Endothelial cell of umbilical vein (primary cell): Measurements from ENCODE around the gene UBE2L6. TPM values are rescaled to one million over a fixed set of nuclear protein-coding genes. Genes with fewer than 3 reads are reported as not detected.

Experiments used
- BruUV-seq: library from RNA; stranded (reverse); fragments of 400-500 nt; replicated peaks from 2 replicates; lab custom pipeline; 2021; lab: Mats Ljungman, UMichigan
- CTCF ChIA-PET: fragments of 300-600, 350-600 bp; sonication (Branson Sonifier 250); formaldehyde crosslinking; loops from one replicate; lab custom pipeline; 2021; ENCODE audit warnings: antibody characterized with exemption, inconsistent platforms; lab: Charles Lee
- POLR2A ChIA-PET: fragments of 300-600, 350-600 bp; sonication (Branson Sonifier 250); formaldehyde crosslinking; loops from one replicate; lab custom pipeline; 2021; ENCODE audit warnings: antibody characterized with exemption, inconsistent platforms; lab: Charles Lee
- DNase-seq: peaks from one replicate; pipeline ENCODE4 v3.0.0-alpha.2; 2011; ENCODE audit warnings: low read depth, low spot score
- FAIRE-seq: peaks from 2 replicates; lab custom pipeline; 2011; peaks lifted over from hg19 to GRCh38; lab: Jason Lieb, UNC
- H2AFZ ChIP-seq: 2 replicates; pipeline ENCODE4 v1.6.0; 2012; ENCODE audit warnings: low read depth, low read length, control low read depth, inconsistent platforms
- H3K27ac ChIP-seq: 2 replicates; pipeline ENCODE4 v1.5.1; 2011; ENCODE audit warnings: low read depth, mild to moderate bottlenecking, control low read depth, low read length, moderate library complexity; ENCODE audit not compliant: insufficient read depth
- H3K27me3 ChIP-seq, 2 experiments: 2 replicates each; pipeline versions ENCODE4 v1.6.0 to v1.6.1; 2011; ENCODE audit warnings: low read length in 2 of 2, mixed read lengths in 1 of 2; ENCODE audit not compliant: control insufficient read depth in 2 of 2, insufficient read depth in 2 of 2
- H3K36me3 ChIP-seq, 2 experiments: 2 replicates in 1 of 2; 3 replicates in 1 of 2; pipeline ENCODE4 v1.5.1; 2011; ENCODE audit warnings: low read length in 2 of 2, mild to moderate bottlenecking in 1 of 2, moderate library complexity in 1 of 2; ENCODE audit not compliant: control insufficient read depth in 2 of 2, insufficient read depth in 2 of 2; ENCODE audit errors: extremely low read depth in 1 of 2
- H3K4me1 ChIP-seq: 3 replicates; pipeline ENCODE4 v1.5.1; 2011; ENCODE audit warnings: mild to moderate bottlenecking, low read length; ENCODE audit not compliant: control insufficient read depth, insufficient read depth; ENCODE audit errors: extremely low read depth
- H3K4me2 ChIP-seq: 2 replicates; pipeline ENCODE4 v1.6.1; 2011; ENCODE audit warnings: low read length, control low read depth, mixed read lengths; ENCODE audit not compliant: insufficient read depth
- H3K4me3 ChIP-seq, 3 experiments: fragments of 200-600 bp in 1 of 3; sonication (generic), shearing (Covaris generic) in 1 of 3; replicated peaks in 1 of 3; 2 replicates each; pipeline ENCODE4 v1.5.1; 2011 to 2016; ENCODE audit warnings: control low read depth in 3 of 3, low read length in 3 of 3, mild to moderate bottlenecking in 2 of 3, inconsistent platforms in 1 of 3, low read depth in 1 of 3, moderate library complexity in 1 of 3; ENCODE audit not compliant: insufficient read depth in 1 of 3
- H3K79me2 ChIP-seq: 2 replicates; pipeline ENCODE4 v1.6.0; 2012; ENCODE audit warnings: low read length, inconsistent platforms; ENCODE audit not compliant: control insufficient read depth, insufficient read depth
- H3K9ac ChIP-seq: replicated peaks from 2 replicates; pipeline ENCODE3; 2011; ENCODE audit warnings: low read length, control low read depth; ENCODE audit not compliant: insufficient read depth; ENCODE audit errors: extremely low read depth
- H3K9me1 ChIP-seq: replicated peaks from 3 replicates; pipeline ENCODE4 v1.6.0; 2011; ENCODE audit warnings: mild to moderate bottlenecking, low read length; ENCODE audit not compliant: control insufficient read depth, insufficient read depth; ENCODE audit errors: extremely low read depth
- H3K9me3 ChIP-seq: replicated peaks from 2 replicates; pipeline ENCODE4 v1.5.1; 2012; ENCODE audit warnings: low read length, inconsistent platforms; ENCODE audit not compliant: control insufficient read depth, insufficient read depth
- H4K20me1 ChIP-seq: replicated peaks from 2 replicates; pipeline ENCODE3; 2011; ENCODE audit warnings: mild to moderate bottlenecking, low read length; ENCODE audit not compliant: control insufficient read depth, insufficient read depth; ENCODE audit errors: extremely low read depth
- EZH2 ChIP-seq: IDR thresholded peaks from 2 replicates; pipeline ENCODE4 v1.6.1; 2012; ENCODE audit warnings: borderline replicate concordance, low read depth, mild to moderate bottlenecking, moderate library complexity, low read length, inconsistent platforms; ENCODE audit not compliant: severe bottlenecking
- FOS ChIP-seq: IDR thresholded peaks from 2 replicates; pipeline ENCODE4 v1.6.1; 2011; ENCODE audit warnings: mild to moderate bottlenecking, low read length, moderate library complexity, borderline replicate concordance; ENCODE audit not compliant: insufficient read depth
- GATA2 ChIP-seq: IDR thresholded peaks from 2 replicates; pipeline ENCODE4 v1.7.0; 2011; ENCODE audit warnings: low read depth, mild to moderate bottlenecking, moderate library complexity, mixed read lengths, low read length; ENCODE audit not compliant: insufficient read length, insufficient read depth
- JUN ChIP-seq: IDR thresholded peaks from 2 replicates; pipeline ENCODE4 v1.6.1; 2011; ENCODE audit warnings: borderline replicate concordance, low read depth; ENCODE audit not compliant: insufficient read length, insufficient read depth
- MYC ChIP-seq: IDR thresholded peaks from one replicate; pipeline ENCODE4 v1.6.1; 2011; ENCODE audit warnings: mild to moderate bottlenecking, low read depth, low read length
- POLR2A ChIP-seq: IDR thresholded peaks from 2 replicates; pipeline ENCODE4 v1.6.1; 2012; ENCODE audit warnings: low read depth, mild to moderate bottlenecking, control low read depth, low read length
- POLR2AphosphoS5 ChIP-seq: IDR thresholded peaks from 2 replicates; pipeline ENCODE4 v1.6.1; 2012; ENCODE audit warnings: low read depth, mild to moderate bottlenecking, control low read depth, low read length, moderate library complexity; ENCODE audit not compliant: insufficient read depth
- dilution Hi-C: fragments of 300-500 bp; cut with MboI; formaldehyde crosslinking; loops from one replicate; pipeline ENCODE4 v1.15.0; 2019; ENCODE audit warnings: low sequenced_read_pairs; ENCODE audit not compliant: extremely low pct_ligation_motif_present
- intact Hi-C: fragments of 100-400 bp; cut with micrococcal nuclease; formaldehyde crosslinking; loops from one replicate; pipeline ENCODE4 v1.10.0; 2022
- polyA plus RNA-seq, 4 experiments: library from polyadenylated mRNA; depleted of rRNA in 3 of 4; stranded (reverse) in 3 of 4; unstranded in 1 of 4; fragments of >200 nt; gene quantifications; 2 replicates each; pipeline versions ENCODE4 v1.2.1 to v1.2.3, GENCODE V29; 2011 to 2012; ENCODE audit warnings: missing spikeins in 1 of 4
- total RNA-seq: library from RNA; stranded (reverse); gene quantifications from 2 replicates; pipeline ENCODE4 v1.2.3, GENCODE V29; 2021
- TF ChIP-seq, protein P1 (sequence below): IDR thresholded peaks from 2 replicates; pipeline ENCODE4 v1.6.1; 2011; ENCODE audit not compliant: insufficient read depth, insufficient read length
- TF ChIP-seq, protein P2 (sequence below), 2 donors: IDR thresholded peaks; 1 replicate in 1 of 2; 2 replicates in 1 of 2; pipeline ENCODE4 v1.5.1; 2011; ENCODE audit warnings: low read length in 2 of 2, mild to moderate bottlenecking in 2 of 2, moderate library complexity in 2 of 2, control low read depth in 1 of 2, inconsistent platforms in 1 of 2, low read depth in 1 of 2; ENCODE audit not compliant: insufficient read depth in 1 of 2; ENCODE audit errors: extremely low read depth in 1 of 2

Gene UBE2L6
- total and polyA plus RNA-seq, 2 donors (not counting 3 experiments of a cell fraction or from before 2014, with no cell fraction given), result 22.3 to 25.2 TPM

DNA sequence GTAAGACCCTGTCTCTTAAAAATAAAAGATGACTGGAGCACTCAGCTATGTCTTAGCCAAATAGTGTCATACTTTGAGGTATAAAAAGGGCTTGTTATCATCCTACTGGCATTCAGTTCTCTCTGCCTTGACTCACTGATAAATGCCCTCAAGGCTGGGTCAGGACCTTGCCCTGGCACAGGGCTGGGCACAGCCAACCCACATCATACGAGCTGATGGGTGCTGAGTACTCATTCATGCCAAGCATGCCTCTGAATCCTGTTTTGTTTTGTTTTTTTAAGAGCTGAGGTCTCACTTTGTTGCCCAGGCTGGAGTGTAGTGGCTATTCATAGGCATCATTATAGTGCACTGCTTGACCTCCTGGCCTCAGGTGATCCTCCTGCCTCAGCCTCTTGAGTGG lies 28.1 kb downstream of the UBE2L6 start:
- DNase-seq, result no peak
- H3K79me2 ChIP-seq, result no peaks in the 10 kb centered on the region
- H3K9me3 ChIP-seq, result no peaks in the 10 kb centered on the region
- POLR2A ChIA-PET, result no interaction called here
- intact Hi-C loops (no loop called here), dilution Hi-C loops (no loop called here)
- no peaks in the 10 kb centered on the region for H3K4me1 ChIP-seq
- H3K4me3 ChIP-seq, result no peak overlapping the region
- no TSS peak for BruUV-seq
- H3K4me2 ChIP-seq, result no peak overlapping the region
- peaks cover 0 to 5% of the 10 kb centered on the region in 2 experiments for H3K27me3 ChIP-seq
- CTCF ChIA-PET, result interaction anchor here (1.1 kb wide), 1 partner anchor 25 kb away, joined by 3 read pairs; no protein-coding TSS in a partner anchor
- H3K9ac ChIP-seq, result no peak overlapping the region
- no peaks in the 10 kb centered on the region for H3K36me3 ChIP-seq
- no peak for TF ChIP-seq JUN
- H4K20me1 ChIP-seq, result no peaks in the 10 kb centered on the region
- no peak overlapping the region for H2AFZ ChIP-seq
- no peaks in the 10 kb centered on the region for H3K9me1 ChIP-seq
- H3K27ac ChIP-seq, result no peak overlapping the region
- no peak for FAIRE-seq

DNA sequence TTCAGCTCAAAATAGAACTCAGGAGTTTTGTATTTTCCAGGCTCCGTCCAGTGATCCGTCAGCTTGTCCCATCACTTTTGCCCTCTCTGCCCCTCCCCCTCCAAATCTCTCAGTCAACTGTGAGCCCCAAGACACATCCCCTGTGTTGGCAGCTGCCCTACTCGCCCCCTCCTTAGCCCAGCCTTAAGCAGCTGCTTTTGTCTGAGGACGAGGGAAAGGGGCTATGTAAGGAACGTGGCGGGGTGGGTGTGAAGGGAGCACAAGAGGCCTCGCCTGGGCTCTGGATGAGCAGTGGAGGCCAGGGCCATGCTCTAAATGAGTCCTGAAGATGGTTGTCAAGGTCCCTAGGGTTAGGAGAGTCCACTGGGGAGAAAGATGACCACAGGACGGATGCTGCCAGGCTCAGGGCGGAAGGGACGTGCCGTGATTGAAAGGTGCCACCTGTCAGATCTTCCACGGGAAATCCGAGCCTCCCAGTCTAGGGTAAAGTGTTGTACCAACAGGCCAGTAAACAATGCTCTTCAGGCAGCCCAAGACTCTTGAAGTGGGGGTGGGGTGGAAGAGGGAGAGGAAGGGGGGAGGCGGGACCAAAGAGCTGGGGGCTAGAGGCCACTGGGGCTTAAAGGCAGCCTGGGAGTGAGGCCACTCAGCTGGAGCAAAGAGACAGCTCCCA lies 30.4 kb downstream of the UBE2L6 start, which contains the start of gene SMTNL1:
TSS of gene SMTNL1 (plus strand) at position 649 of the 673 bp plus-strand sequence. CDS start 5,048 bp downstream, outside the sequence.
- FAIRE-seq (no peak), DNase-seq (no peak)
- dilution Hi-C loops (no loop called here), intact Hi-C loops (no loop called here)
- CTCF ChIA-PET, result interaction anchor here (1.5 to 2.0 kb wide), 2 partner anchors 33 to 104 kb away, joined by 3 to 5 read pairs; no protein-coding TSS in a partner anchor
- BruUV-seq, result no TSS peak
- Histone ChIP-seq H3K9me1 (no peaks in the 10 kb centered on the region), H4K20me1 (no peaks in the 10 kb centered on the region), H2AFZ (no peak within 1 kb of the TSS), H3K4me1 (no peaks in the 10 kb centered on the region), H3K27me3 (peaks cover 0 to 4% of the 10 kb centered on the region in 2 experiments), H3K9me3 (no peaks in the 10 kb centered on the region), H3K36me3 (no peaks in the 10 kb centered on the region), H3K9ac (no peak within 1 kb of the TSS), H3K4me2 (no peak within 1 kb of the TSS), H3K4me3 (no peak within 1 kb of the TSS), H3K79me2 (no peaks in the 10 kb centered on the region), H3K27ac (no peak within 1 kb of the TSS)
- POLR2A ChIA-PET, result no interaction called here
- TF ChIP-seq, protein P1, sequence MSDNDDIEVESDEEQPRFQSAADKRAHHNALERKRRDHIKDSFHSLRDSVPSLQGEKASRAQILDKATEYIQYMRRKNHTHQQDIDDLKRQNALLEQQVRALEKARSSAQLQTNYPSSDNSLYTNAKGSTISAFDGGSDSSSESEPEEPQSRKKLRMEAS, result no peak
- TF ChIP-seq FOS (no peak), GATA2 (no peak), EZH2 (no peak), POLR2A (no peak), MYC (no peak), JUN (no peak), POLR2AphosphoS5 (no peak)
- TF ChIP-seq, protein P2, sequence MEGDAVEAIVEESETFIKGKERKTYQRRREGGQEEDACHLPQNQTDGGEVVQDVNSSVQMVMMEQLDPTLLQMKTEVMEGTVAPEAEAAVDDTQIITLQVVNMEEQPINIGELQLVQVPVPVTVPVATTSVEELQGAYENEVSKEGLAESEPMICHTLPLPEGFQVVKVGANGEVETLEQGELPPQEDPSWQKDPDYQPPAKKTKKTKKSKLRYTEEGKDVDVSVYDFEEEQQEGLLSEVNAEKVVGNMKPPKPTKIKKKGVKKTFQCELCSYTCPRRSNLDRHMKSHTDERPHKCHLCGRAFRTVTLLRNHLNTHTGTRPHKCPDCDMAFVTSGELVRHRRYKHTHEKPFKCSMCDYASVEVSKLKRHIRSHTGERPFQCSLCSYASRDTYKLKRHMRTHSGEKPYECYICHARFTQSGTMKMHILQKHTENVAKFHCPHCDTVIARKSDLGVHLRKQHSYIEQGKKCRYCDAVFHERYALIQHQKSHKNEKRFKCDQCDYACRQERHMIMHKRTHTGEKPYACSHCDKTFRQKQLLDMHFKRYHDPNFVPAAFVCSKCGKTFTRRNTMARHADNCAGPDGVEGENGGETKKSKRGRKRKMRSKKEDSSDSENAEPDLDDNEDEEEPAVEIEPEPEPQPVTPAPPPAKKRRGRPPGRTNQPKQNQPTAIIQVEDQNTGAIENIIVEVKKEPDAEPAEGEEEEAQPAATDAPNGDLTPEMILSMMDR (IDR thresholded peaks at IDR 0.05; ENCODE audit: extremely low read depth in 1 of 2, insufficient read depth in 1 of 2, low read depth in 1 of 2, low read length in 2 of 2), result no peak
